HG02885 (cell line): ENCODE data around the gene ABCG2.
"Not testable (repeated sequence)": the region's sequence is repeated elsewhere in the genome, so short reads cannot be mapped to it uniquely, and the experiment has no call there.

Experiments used
- ATAC-seq: cut with Tn5 transposase; IDR thresholded peaks from one replicate; pipeline ENCODE4 v1.9.1; 2021; ENCODE audit warnings: mild to moderate bottlenecking; ENCODE audit not compliant: unreplicated experiment, poor library complexity

ABCG2 gene

GRCh38 chr4:88122260-88122659, 36.2 kb downstream of the ABCG2 start:
- ATAC-seq, result not testable (repeated sequence)

- no peak for ATAC-seq
Observed at GRCh38 chr4:88119943-88120342, 38.5 kb downstream of the ABCG2 start.

GRCh38 chr4:88115587-88115986, 42.9 kb downstream of the ABCG2 start:
- ATAC-seq, result no peak

GRCh38 chr4:88112856-88113255, 45.6 kb downstream of the ABCG2 start:
- ATAC-seq, result no peak

- ATAC-seq, result no peak
Observed at GRCh38 chr4:88110826-88111225, 47.6 kb downstream of the ABCG2 start.

GRCh38 chr4:88109123-88109881, 49.1 kb downstream of the ABCG2 start:
- ATAC-seq, result no peak

GRCh38 chr4:88108747-88109122, 49.7 kb downstream of the ABCG2 start:
- ATAC-seq, result no peak

- not testable (repeated sequence) for ATAC-seq
Observed at GRCh38 chr4:88108108-88108465, 50.4 kb downstream of the ABCG2 start.

GRCh38 chr4:88107406-88108107, 50.9 kb downstream of the ABCG2 start:
- ATAC-seq, result no peak

GRCh38 chr4:88106205-88106604, 52.2 kb downstream of the ABCG2 start:
- no peak for ATAC-seq

- ATAC-seq, result no peak
Observed at GRCh38 chr4:88104902-88105610, 53.4 kb downstream of the ABCG2 start.

- ATAC-seq, result no peak
Observed at GRCh38 chr4:88102026-88102425, 56.4 kb downstream of the ABCG2 start.

GRCh38 chr4:88101165-88101564, 57.3 kb downstream of the ABCG2 start:
- no peak for ATAC-seq

- no peak for ATAC-seq
Observed at GRCh38 chr4:88098993-88099752, 59.3 kb downstream of the ABCG2 start.

- ATAC-seq, result no peak
Observed at GRCh38 chr4:88097781-88098180, 60.7 kb downstream of the ABCG2 start.

- no peak for ATAC-seq
Observed at GRCh38 chr4:88097301-88097700, 61.1 kb downstream of the ABCG2 start.

GRCh38 chr4:88093874-88094273, 64.6 kb downstream of the ABCG2 start:
- ATAC-seq, result no peak

- ATAC-seq, result no peak
Observed at GRCh38 chr4:88091378-88091777, 67.1 kb downstream of the ABCG2 start.

GRCh38 chr4:88090898-88091297, 67.5 kb downstream of the ABCG2 start:
- ATAC-seq, result no peak

GRCh38 chr4:88087004-88087403, 71.4 kb downstream of the ABCG2 start:
- ATAC-seq, result no peak

GRCh38 chr4:88080626-88081025, 77.8 kb downstream of the ABCG2 start:
- no peak for ATAC-seq
